Esophagus squamous epithelium (tissue), 4 donors: ENCODE measurements around the gene RALGPS2.

ENCODE experiments used
- POLR2A ChIP-seq, 4 donors: fragments of 450-650 bp; IDR thresholded peaks; one replicate each; pipeline ENCODE4 v1.6.1; 2017; ENCODE audit warnings: antibody characterized with exemption in 4 of 4, mild to moderate bottlenecking in 4 of 4, moderate library complexity in 3 of 4
- TF ChIP-seq, protein P1 (sequence below), 6 experiments: fragments of 450-650 bp in 4 of 6; fragments of 200-600 bp in 2 of 6; sonication (generic) in 2 of 6; IDR thresholded peaks; one replicate each; pipeline ENCODE4 v1.5.1; 2016 to 2019; ENCODE audit warnings: antibody characterized with exemption in 6 of 6, mild to moderate bottlenecking in 4 of 6, moderate library complexity in 4 of 6

DNA sequence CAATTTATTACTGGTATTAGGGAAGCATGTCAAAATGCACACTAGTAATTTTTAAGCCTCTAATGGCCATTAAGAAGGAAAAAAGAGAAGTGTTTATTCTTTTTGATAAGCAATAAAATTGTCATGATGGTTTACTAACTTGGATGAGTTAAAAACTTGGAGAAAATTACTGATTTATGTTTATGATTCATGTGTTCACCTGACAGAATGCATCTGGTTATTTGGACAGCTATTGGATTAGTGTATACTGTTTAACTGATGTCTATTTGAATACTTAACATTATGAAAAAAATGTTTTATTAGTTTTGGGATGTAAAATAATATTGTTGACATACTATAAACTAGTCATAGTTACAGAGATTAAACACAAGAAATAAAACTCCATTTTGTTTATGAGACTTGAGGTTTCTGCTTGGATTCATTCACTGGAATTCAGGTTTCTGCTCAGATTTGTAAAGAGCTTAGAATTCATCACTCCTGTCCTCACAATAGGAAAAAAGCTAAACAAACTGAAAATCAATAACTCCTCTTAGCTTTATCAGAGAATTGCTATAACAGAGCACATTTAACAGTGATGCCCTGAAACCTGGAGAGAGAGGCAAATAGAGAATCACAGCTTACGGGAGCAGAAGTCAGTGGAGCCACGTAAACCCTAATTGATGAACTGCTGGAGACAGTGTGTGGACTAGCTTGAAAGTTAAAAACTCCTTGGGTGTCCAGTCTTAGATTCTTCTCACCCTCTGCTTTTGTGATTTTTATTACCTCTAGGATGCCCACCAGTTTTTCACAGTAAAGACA, 56.7 kb downstream of the RALGPS2 start:
- TF ChIP-seq POLR2A (IDR thresholded peaks at IDR 0.05): no peak
- TF ChIP-seq, protein P1, sequence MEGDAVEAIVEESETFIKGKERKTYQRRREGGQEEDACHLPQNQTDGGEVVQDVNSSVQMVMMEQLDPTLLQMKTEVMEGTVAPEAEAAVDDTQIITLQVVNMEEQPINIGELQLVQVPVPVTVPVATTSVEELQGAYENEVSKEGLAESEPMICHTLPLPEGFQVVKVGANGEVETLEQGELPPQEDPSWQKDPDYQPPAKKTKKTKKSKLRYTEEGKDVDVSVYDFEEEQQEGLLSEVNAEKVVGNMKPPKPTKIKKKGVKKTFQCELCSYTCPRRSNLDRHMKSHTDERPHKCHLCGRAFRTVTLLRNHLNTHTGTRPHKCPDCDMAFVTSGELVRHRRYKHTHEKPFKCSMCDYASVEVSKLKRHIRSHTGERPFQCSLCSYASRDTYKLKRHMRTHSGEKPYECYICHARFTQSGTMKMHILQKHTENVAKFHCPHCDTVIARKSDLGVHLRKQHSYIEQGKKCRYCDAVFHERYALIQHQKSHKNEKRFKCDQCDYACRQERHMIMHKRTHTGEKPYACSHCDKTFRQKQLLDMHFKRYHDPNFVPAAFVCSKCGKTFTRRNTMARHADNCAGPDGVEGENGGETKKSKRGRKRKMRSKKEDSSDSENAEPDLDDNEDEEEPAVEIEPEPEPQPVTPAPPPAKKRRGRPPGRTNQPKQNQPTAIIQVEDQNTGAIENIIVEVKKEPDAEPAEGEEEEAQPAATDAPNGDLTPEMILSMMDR (IDR thresholded peaks at IDR 0.05): no peak
